ENCODE results near the gene ADK.

ADK gene

GRCh38 chr10:74746813-74747212 is 595.8 kb downstream of the ADK start:
- DNase-seq (ENCODE audit: low spot score) = no peak

DNA sequence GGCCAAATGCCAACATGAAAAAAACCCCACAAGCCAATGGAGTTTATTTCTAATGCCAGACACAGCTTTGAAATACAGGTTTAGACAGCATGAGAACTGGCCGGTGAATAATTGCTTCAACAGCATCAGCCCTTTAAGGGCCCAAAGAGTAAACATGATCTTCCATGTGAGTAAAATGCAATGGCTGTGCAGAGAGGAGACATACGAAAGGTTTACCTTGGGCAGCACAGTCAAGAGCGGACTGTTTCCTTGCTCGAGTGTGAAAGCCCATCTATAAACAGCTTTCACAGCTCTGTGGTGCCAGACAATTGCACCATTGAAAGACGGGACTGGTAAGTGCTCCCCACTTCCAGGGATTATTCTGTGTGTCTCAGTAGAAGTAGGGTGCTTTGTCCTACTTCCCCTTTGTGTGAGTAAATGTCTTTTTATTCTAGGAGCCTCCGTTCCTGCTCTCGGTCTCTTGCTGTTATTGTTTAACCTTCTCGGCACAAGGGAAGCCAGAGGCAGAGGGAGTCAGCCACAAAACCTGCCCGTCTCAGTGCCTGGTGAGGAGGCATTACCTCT is 597.5 kb downstream of the ADK start:
- DNase-seq (ENCODE audit: low spot score) = no peak

GRCh38 chr10:74750848-74751274 is 599.8 kb downstream of the ADK start:
- no peak for DNase-seq (ENCODE audit: low spot score)

DNA sequence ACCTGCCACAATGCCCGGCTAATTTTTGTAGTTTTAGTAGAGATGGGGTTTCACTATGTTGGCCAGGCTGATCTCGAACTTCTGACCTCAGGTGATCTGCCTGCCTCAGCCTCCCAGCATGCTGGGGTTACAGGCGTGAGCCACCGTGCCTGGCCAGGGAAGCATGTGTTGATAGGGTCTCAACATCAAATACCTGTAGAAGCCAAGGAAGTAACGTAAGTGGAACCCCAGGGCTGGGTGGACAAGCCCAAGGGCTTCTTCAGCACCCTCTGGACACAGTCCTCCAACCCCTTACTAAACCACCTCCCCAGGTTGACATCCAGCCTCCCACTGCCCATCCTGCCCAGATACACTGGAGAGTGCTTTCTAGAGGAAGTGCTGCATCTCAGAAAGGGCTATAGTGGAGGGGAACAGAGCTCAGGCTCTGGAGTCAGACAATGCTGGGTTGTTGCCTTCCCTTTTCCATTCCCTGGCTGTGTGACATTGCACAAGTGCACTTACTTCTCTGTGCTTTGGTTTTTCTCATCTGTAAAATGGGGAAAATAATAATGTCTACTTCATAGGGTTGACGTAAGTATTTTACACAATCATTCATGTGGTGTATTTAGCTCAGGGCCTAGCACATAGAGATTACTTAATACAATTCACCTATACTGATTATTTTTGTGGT is 601.5 kb downstream of the ADK start:
- no peak for DNase-seq (ENCODE audit: low spot score)

- DNase-seq (ENCODE audit: low spot score) = no peak
These were observed 602.6 kb downstream of the ADK start for GRCh38 chr10:74753442-74754211.

- DNase-seq (ENCODE audit: low spot score) = no peak
These were observed 603.4 kb downstream of the ADK start for GRCh38 chr10:74754381-74754821.

- no peak for DNase-seq (ENCODE audit: low spot score)
These were observed 604.3 kb downstream of the ADK start for GRCh38 chr10:74755273-74755672.

Data from hematopoietic multipotent progenitor cell treated with erythropoietin and hydrocortisone succinate and interleukin-3 and kit ligand, for 15 days (in vitro differentiated cells).